WTC11 (cell line): ENCODE data around the gene PDE3B.

Source experiments
- CREB1 ChIP-seq: sonication (generic); formaldehyde crosslinking; IDR thresholded peaks from 2 replicates; pipeline ENCODE4 v1.8.0; 2023; ENCODE audit warnings: mild to moderate bottlenecking, missing genetic modification reagents
- GABPB1 ChIP-seq: sonication (generic); formaldehyde crosslinking; IDR thresholded peaks from 2 replicates; pipeline ENCODE4 v1.8.1; 2023; ENCODE audit warnings: mild to moderate bottlenecking, missing genetic modification reagents
- NR3C1 ChIP-seq: sonication (generic); formaldehyde crosslinking; conservative IDR thresholded peaks from 2 replicates; pipeline ENCODE4 v1.8.1; 2023; ENCODE audit warnings: low read depth, mild to moderate bottlenecking, missing genetic modification reagents
- ZNF671 ChIP-seq: fragments of 250-450 bp; sonication (Bioruptor Pico); IDR thresholded peaks from 2 replicates; pipeline ENCODE4 v1.8.0; 2021; ENCODE audit warnings: mild to moderate bottlenecking
- TF ChIP-seq, protein P1 (sequence below): sonication (generic); formaldehyde crosslinking; conservative IDR thresholded peaks from 2 replicates; pipeline ENCODE4 v1.8.1; 2022; ENCODE audit warnings: mild to moderate bottlenecking, missing genetic modification reagents
- TF ChIP-seq, protein P2 (sequence below): fragments of 200-600 bp; IDR thresholded peaks from 2 replicates; pipeline ENCODE4 v1.8.0; 2022; ENCODE audit warnings: antibody characterized with exemption
- TF ChIP-seq, protein P3 (sequence below): sonication (generic); formaldehyde crosslinking; IDR thresholded peaks from 2 replicates; pipeline ENCODE4 v1.8.1; 2023; ENCODE audit warnings: mild to moderate bottlenecking, missing genetic modification reagents, moderate library complexity
- TF ChIP-seq, protein P4 (sequence below): sonication (generic); formaldehyde crosslinking; IDR thresholded peaks from 2 replicates; pipeline ENCODE4 v1.8.0; 2022; ENCODE audit warnings: mild to moderate bottlenecking, missing genetic modification reagents

DNA sequence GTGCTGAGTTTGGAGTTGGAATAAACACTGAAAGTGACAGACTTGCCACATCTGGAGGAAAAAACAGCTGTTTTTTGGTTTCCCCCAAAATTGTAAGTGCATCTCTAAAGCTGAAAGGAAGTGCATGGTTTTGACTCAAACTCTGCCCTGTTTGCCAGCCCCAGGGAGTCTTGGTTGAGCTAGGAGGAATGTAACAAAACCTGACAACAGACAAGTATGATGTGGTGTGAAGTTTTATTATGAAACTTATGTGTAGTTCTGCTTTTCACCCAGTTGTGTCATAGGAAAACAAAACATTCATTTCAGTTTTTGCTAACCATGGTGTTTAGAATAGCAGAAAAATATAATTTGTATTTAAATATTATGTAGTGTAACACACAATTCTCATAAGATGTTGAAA, 31.7 kb upstream of the PDE3B start:
- TF ChIP-seq, protein P1, sequence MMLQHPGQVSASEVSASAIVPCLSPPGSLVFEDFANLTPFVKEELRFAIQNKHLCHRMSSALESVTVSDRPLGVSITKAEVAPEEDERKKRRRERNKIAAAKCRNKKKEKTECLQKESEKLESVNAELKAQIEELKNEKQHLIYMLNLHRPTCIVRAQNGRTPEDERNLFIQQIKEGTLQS (CRISPR knock-in tag), result no peak
- TF ChIP-seq CREB1 (CRISPR knock-in tag) (no peak), NR3C1 (CRISPR knock-in tag) (no peak), GABPB1 (CRISPR knock-in tag) (no peak), ZNF671 (CRISPR knock-in tag) (no peak)
- TF ChIP-seq, protein P2, sequence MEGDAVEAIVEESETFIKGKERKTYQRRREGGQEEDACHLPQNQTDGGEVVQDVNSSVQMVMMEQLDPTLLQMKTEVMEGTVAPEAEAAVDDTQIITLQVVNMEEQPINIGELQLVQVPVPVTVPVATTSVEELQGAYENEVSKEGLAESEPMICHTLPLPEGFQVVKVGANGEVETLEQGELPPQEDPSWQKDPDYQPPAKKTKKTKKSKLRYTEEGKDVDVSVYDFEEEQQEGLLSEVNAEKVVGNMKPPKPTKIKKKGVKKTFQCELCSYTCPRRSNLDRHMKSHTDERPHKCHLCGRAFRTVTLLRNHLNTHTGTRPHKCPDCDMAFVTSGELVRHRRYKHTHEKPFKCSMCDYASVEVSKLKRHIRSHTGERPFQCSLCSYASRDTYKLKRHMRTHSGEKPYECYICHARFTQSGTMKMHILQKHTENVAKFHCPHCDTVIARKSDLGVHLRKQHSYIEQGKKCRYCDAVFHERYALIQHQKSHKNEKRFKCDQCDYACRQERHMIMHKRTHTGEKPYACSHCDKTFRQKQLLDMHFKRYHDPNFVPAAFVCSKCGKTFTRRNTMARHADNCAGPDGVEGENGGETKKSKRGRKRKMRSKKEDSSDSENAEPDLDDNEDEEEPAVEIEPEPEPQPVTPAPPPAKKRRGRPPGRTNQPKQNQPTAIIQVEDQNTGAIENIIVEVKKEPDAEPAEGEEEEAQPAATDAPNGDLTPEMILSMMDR, result no peak
- TF ChIP-seq, protein P3, sequence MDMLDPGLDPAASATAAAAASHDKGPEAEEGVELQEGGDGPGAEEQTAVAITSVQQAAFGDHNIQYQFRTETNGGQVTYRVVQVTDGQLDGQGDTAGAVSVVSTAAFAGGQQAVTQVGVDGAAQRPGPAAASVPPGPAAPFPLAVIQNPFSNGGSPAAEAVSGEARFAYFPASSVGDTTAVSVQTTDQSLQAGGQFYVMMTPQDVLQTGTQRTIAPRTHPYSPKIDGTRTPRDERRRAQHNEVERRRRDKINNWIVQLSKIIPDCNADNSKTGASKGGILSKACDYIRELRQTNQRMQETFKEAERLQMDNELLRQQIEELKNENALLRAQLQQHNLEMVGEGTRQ (CRISPR knock-in tag), result no peak
- TF ChIP-seq, protein P4, sequence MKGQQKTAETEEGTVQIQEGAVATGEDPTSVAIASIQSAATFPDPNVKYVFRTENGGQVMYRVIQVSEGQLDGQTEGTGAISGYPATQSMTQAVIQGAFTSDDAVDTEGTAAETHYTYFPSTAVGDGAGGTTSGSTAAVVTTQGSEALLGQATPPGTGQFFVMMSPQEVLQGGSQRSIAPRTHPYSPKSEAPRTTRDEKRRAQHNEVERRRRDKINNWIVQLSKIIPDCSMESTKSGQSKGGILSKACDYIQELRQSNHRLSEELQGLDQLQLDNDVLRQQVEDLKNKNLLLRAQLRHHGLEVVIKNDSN, result no peak
